AML-193 (cell line): ENCODE data around the gene TSPOAP1.

Source experiments
- DNase-seq, 2 experiments: peaks; one replicate each; lab custom pipeline; 2025; lab: John Stamatoyannopoulos, UW

TSPOAP1 gene

GRCh38 chr17:58262149-58262548 lies 66.4 kb downstream of the TSPOAP1 start:
- no peak for DNase-seq

- no peak for DNase-seq
Measured at GRCh38 chr17:58254803-58255202, 73.8 kb downstream of the TSPOAP1 start.

- no peak for DNase-seq
Measured at GRCh38 chr17:58253082-58253481, 75.5 kb downstream of the TSPOAP1 start.

- no peak for DNase-seq
Measured at GRCh38 chr17:58252141-58252540, 76.5 kb downstream of the TSPOAP1 start.
